Dendritic cell treated with granulocyte-macrophage colony-stimulating factor and Interleukin-4, amounts not matched to agents 40 ng/mL and 50 ng/mL, for 4 days (primary cell): ENCODE data around the gene TSACC.
"Not testable (repeated sequence)": the region's sequence is repeated elsewhere in the genome, so short reads cannot be mapped to it uniquely, and the experiment has no call there.

Experiments used
- H3K27ac Mint-ChIP-seq: one replicate; pipeline ENCODE4 v1.8.0; 2022; ENCODE audit warnings: mild to moderate bottlenecking, mixed read lengths
- H3K27me3 Mint-ChIP-seq: one replicate; pipeline ENCODE4 v1.8.0; 2022; ENCODE audit warnings: mild to moderate bottlenecking, mixed read lengths
- H3K36me3 Mint-ChIP-seq: one replicate; pipeline ENCODE4 v1.8.0; 2022; ENCODE audit warnings: low read depth, mixed read lengths
- H3K4me1 Mint-ChIP-seq: one replicate; pipeline ENCODE4 v1.8.0; 2022; ENCODE audit warnings: low read depth, mixed read lengths
- H3K4me3 Mint-ChIP-seq: one replicate; pipeline ENCODE4 v1.8.0; 2022; ENCODE audit warnings: mild to moderate bottlenecking, moderate library complexity, mixed read lengths
- H3K9me3 Mint-ChIP-seq: one replicate; pipeline ENCODE4 v1.8.0; 2022; ENCODE audit warnings: mixed read lengths
- intact Hi-C: fragments of 100-400 bp; cut with micrococcal nuclease; formaldehyde crosslinking; loops from one replicate; pipeline ENCODE4 v1.15.0; 2022

The TSACC gene

GRCh38 chr1:156320560-156320959 is 17.8 kb upstream of the TSACC start:
- H3K4me1 Mint-ChIP-seq, result no peaks in the 10 kb centered on the region
- intact Hi-C loops, result no loop called here
- H3K4me3 Mint-ChIP-seq, result no peak overlapping the region
- H3K27ac Mint-ChIP-seq, result no peak overlapping the region
- no peaks in the 10 kb centered on the region for H3K27me3 Mint-ChIP-seq
- peaks cover 93% of the 10 kb centered on the region for H3K36me3 Mint-ChIP-seq
- no peaks in the 10 kb centered on the region for H3K9me3 Mint-ChIP-seq

- H3K27me3 Mint-ChIP-seq, H3K4me1 Mint-ChIP-seq, intact Hi-C loops, H3K27ac Mint-ChIP-seq, H3K4me3 Mint-ChIP-seq, H3K9me3 Mint-ChIP-seq: not testable (repeated sequence)
- H3K36me3 Mint-ChIP-seq, result peaks cover 89% of the 10 kb centered on the region
Observed at GRCh38 chr1:156323179-156323578, 15.1 kb upstream of the TSACC start.

DNA sequence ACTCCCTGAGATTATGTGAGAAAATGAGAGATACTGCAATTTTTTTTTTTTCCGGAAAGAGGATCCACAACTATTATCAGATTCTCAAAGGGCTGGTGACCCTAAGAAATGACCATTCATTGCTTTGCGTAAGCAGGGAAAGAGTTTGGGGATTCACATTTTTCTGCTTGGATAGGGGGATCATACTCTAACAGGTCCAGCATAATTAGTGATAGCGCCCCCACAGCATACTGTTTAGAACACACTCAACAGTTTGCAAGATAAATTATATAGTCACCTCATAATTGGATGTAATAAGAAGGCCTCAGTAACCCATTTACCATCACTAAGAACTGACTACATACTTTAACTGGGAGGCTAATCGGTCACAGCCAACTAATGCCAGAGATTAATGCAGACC is 2.1 kb upstream of the TSACC start:
- H3K27ac Mint-ChIP-seq, result no peak overlapping the region
- H3K36me3 Mint-ChIP-seq, result peaks cover 68% of the 10 kb centered on the region

DNA sequence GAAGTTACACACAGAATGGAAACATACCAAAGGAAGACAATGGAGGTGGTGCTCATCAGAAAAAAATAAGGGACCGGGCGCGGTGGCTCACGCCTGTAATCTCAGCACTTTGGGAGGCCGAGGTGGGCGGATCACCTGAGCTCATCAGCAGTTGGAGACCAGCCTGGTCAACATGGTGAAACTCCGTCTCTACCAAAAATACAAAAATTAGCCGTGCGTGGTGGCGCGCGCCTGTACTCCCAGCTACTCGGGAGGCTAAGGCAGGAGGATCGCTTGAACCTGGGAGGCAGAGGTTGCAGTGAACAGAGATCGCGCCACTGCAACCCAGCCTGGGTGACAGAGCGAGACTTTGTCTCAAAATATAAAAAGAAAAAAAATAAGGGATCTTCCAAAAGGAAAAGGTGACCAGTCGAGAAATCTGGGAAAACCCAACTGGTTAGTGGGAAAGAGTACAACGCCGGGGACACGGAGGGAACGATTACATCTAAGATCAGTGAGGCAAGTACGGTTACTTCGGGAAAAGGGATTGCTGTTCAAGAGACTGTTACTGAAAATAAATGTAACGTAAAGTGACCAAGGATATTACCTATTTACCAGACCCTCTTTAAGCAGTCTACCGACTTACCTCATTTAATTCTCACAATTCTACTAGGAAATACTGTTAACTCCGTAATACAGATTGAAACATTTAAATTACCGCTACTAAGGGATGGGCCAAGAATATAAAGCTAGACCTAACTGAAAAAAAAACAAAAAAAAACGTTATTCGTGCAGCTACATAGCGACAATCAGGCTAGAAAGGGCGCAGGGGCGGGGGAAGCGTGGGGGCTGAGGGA is 1.1 kb upstream of the TSACC start:
- no peaks in the 10 kb centered on the region for H3K9me3 Mint-ChIP-seq
- peak overlapping the region; percentile 90 for H3K27ac Mint-ChIP-seq

More for the DNA sequence above, 2.1 kb upstream of the TSACC start:
- Mint-ChIP-seq H3K9me3 (no peaks in the 10 kb centered on the region), H3K4me1 (peaks cover 21% of the 10 kb centered on the region), H3K27me3 (no peaks in the 10 kb centered on the region), H3K4me3 (no peak overlapping the region)
- intact Hi-C loops, result loop anchor here (10.0 kb wide), 1 partner anchor 51 kb away; the partner anchor contains the start of genes SMG5 and TMEM79

DNA sequence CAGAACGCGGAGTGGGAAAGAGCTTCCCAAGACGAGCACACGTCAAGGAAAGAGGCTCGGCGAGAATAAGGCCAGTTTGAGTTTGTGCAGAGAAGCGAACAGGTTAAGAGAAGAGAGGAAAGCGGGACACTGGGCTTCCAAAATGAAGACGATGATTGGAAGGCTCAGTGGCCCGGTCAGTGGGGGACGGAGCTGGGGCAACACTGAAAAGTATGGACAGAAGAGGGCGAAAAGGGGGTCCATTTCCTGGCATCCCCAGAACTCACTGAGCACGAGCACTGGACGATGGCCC is 492 bp upstream of the TSACC start:
- Mint-ChIP-seq H3K9me3 (no peaks in the 10 kb centered on the region), H3K27ac (peak overlapping the region; percentile 90), H3K27me3 (no peaks in the 10 kb centered on the region), H3K4me3 (peak overlapping the region; percentile 98), H3K4me1 (peaks cover 21% of the 10 kb centered on the region), H3K36me3 (peaks cover 52% of the 10 kb centered on the region)
- intact Hi-C loops, result loop anchor here (10.0 kb wide), 1 partner anchor 53 kb away; the partner anchor contains the start of genes SMG5 and TMEM79

More for the DNA sequence above, 1.1 kb upstream of the TSACC start:
- H3K27me3 Mint-ChIP-seq, result no peaks in the 10 kb centered on the region
- peak overlapping the region; percentile 98 for H3K4me3 Mint-ChIP-seq
- intact Hi-C loops, result loop anchor here (10.0 kb wide), 1 partner anchor 52 kb away; the partner anchor contains the start of genes SMG5 and TMEM79
- peaks cover 58% of the 10 kb centered on the region for H3K36me3 Mint-ChIP-seq
- H3K4me1 Mint-ChIP-seq, result peaks cover 21% of the 10 kb centered on the region

GRCh38 chr1:156342166-156342955 is 4.0 kb downstream of the TSACC start:
- peaks cover 12% of the 10 kb centered on the region for H3K36me3 Mint-ChIP-seq
- no peaks in the 10 kb centered on the region for H3K9me3 Mint-ChIP-seq
- H3K4me3 Mint-ChIP-seq, result no peak overlapping the region
- intact Hi-C loops, result no loop called here
- peaks cover 4% of the 10 kb centered on the region for H3K4me1 Mint-ChIP-seq
- H3K27ac Mint-ChIP-seq, result no peak overlapping the region
- H3K27me3 Mint-ChIP-seq, result peaks cover 13% of the 10 kb centered on the region

- Mint-ChIP-seq H3K27me3 (peaks cover 23% of the 10 kb centered on the region), H3K4me1 (no peaks in the 10 kb centered on the region), H3K9me3 (no peaks in the 10 kb centered on the region), H3K4me3 (no peak overlapping the region), H3K36me3 (no peaks in the 10 kb centered on the region), H3K27ac (no peak overlapping the region)
- intact Hi-C loops, result no loop called here
Observed at GRCh38 chr1:156344409-156344808, 6.1 kb downstream of the TSACC start.

DNA sequence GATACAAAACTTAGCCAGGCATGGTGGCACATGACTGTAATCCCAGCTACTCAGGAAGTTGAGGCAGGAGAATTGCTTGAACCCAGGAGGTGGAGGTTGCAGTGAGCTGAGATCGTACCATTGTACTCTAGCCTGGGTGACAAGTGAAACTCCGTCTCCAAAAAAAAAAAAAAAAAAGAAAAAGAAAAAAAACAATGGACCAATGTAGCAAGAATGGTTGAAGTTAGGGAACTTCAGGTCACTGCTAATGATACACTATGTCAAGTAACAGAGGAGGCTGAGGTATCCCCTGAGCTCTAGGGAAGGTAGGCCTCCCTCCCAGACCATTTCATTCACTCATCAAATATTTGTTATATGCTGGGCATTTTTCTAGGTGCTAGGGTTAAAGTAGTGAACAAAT is 7.7 kb downstream of the TSACC start:
- H3K27ac Mint-ChIP-seq, H3K4me3 Mint-ChIP-seq, H3K4me1 Mint-ChIP-seq, H3K9me3 Mint-ChIP-seq, H3K36me3 Mint-ChIP-seq, intact Hi-C loops: not testable (repeated sequence)
- peaks cover 35% of the 10 kb centered on the region for H3K27me3 Mint-ChIP-seq

GRCh38 chr1:156346636-156347035 is 8.3 kb downstream of the TSACC start:
- H3K27me3 Mint-ChIP-seq, result peaks cover 40% of the 10 kb centered on the region
- H3K27ac Mint-ChIP-seq, result no peak overlapping the region
- intact Hi-C loops, result no loop called here

GRCh38 chr1:156347331-156347730 is 9.0 kb downstream of the TSACC start:
- no peak overlapping the region for H3K4me3 Mint-ChIP-seq
- H3K4me1 Mint-ChIP-seq, result peaks cover 6% of the 10 kb centered on the region
- no peaks in the 10 kb centered on the region for H3K36me3 Mint-ChIP-seq
- intact Hi-C loops, result no loop called here
- H3K9me3 Mint-ChIP-seq, result no peaks in the 10 kb centered on the region
- no peak overlapping the region for H3K27ac Mint-ChIP-seq
- peaks cover 45% of the 10 kb centered on the region for H3K27me3 Mint-ChIP-seq

More at GRCh38 chr1:156346636-156347035, 8.3 kb downstream of the TSACC start:
- H3K9me3 Mint-ChIP-seq, result no peaks in the 10 kb centered on the region
- no peak overlapping the region for H3K4me3 Mint-ChIP-seq
- H3K36me3 Mint-ChIP-seq, result no peaks in the 10 kb centered on the region
- peaks cover 6% of the 10 kb centered on the region for H3K4me1 Mint-ChIP-seq

- H3K27ac Mint-ChIP-seq, H3K9me3 Mint-ChIP-seq, H3K36me3 Mint-ChIP-seq, intact Hi-C loops, H3K4me3 Mint-ChIP-seq: not testable (repeated sequence)
- Mint-ChIP-seq H3K27me3 (peaks cover 70% of the 10 kb centered on the region), H3K4me1 (peaks cover 13% of the 10 kb centered on the region)
Observed at GRCh38 chr1:156352481-156352880, 14.2 kb downstream of the TSACC start.

- Mint-ChIP-seq H3K9me3 (no peaks in the 10 kb centered on the region), H3K4me1 (peaks cover 9% of the 10 kb centered on the region), H3K27ac (no peak overlapping the region), H3K36me3 (no peaks in the 10 kb centered on the region), H3K27me3 (peaks cover 69% of the 10 kb centered on the region), H3K4me3 (no peak overlapping the region)
- intact Hi-C loops, result no loop called here
Observed at GRCh38 chr1:156356262-156356874, 18.0 kb downstream of the TSACC start.

DNA sequence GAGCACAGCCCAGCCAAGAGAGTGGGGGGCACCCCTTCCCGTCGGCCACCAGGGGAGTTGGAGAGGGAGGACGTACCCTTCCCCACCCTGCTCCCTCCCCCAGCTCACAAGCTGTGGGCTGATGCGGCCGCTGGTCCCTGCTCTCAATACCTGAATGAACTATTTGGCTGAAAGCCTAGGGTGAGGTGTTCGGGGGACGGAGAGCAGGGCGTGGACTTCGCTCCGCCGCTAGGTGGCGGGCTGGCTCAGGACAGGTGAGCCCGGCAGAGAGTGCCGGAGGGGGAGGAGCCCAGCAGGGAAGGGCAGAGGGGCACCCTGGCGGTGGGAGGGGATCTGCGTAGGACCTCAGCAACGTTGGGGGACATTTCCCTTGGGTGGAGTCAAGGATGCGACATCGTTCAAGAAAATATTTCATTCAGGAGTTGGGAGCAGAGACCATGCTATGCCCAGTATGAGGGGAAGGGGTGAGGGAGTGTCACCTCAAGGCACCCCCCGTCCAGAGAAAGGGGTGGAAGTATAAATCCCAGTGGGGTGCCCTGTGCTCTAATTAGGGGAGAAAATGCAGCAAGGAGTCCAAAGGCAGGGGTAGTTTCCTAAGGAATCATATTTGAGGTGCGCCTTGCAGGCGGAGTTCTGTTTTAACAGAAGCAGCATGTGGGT is 18.7 kb downstream of the TSACC start:
- H3K27me3 Mint-ChIP-seq, result peaks cover 65% of the 10 kb centered on the region

More for the DNA sequence above, 18.7 kb downstream of the TSACC start:
- H3K9me3 Mint-ChIP-seq, result no peaks in the 10 kb centered on the region
- H3K27ac Mint-ChIP-seq, result no peak overlapping the region
- intact Hi-C loops, result no loop called here
- H3K4me3 Mint-ChIP-seq, result no peak overlapping the region
- no peaks in the 10 kb centered on the region for H3K36me3 Mint-ChIP-seq
- H3K4me1 Mint-ChIP-seq, result peaks cover 6% of the 10 kb centered on the region
